Adrenal gland (tissue), 12 donors: ENCODE results near the gene BCAS3. TPM values are rescaled to one million over a fixed set of nuclear protein-coding genes. Genes with fewer than 3 reads are reported as not detected.

Experiments used
- DNase-seq, 7 donors: peaks; one replicate each; pipeline ENCODE4 v3.0.0-alpha.2; 2019 to 2020
- H3K27ac ChIP-seq, 5 donors: fragments of 200-600 bp; sonication (generic) in 4 of 5; 1 replicate in 3 of 5; 2 replicates in 2 of 5; pipeline versions ENCODE4 v1.5.1 to v1.8.0; 2016 to 2020; ENCODE audit warnings: mild to moderate bottlenecking in 1 of 5
- H3K27me3 ChIP-seq: fragments of 200-600 bp; 2 replicates; pipeline ENCODE4 v1.8.0; 2021
- H3K36me3 ChIP-seq, 2 donors: fragments of 200-600 bp; replicated peaks in 1 of 2; 1 replicate in 1 of 2; 2 replicates in 1 of 2; pipeline versions ENCODE4 v1.5.1 to v1.8.0; 2018 to 2022
- H3K4me1 ChIP-seq, 2 donors: fragments of 200-600 bp; replicated peaks in 1 of 2; 1 replicate in 1 of 2; 2 replicates in 1 of 2; pipeline versions ENCODE4 v1.5.1 to v1.8.0; 2018 to 2021
- H3K4me3 ChIP-seq, 4 donors: fragments of 200-600 bp; sonication (generic) in 3 of 4; one replicate each; pipeline ENCODE4 v1.5.1; 2016 to 2018
- H3K9me3 ChIP-seq, 3 donors: fragments of 200-600 bp; sonication (generic) in 1 of 3; replicated peaks in 1 of 3; 1 replicate in 2 of 3; 2 replicates in 1 of 3; pipeline versions ENCODE4 v1.5.1 to v1.8.0; 2016 to 2021
- CTCF ChIP-seq, 6 experiments: fragments of 450-650 bp in 4 of 6; fragments of 200-600 bp in 2 of 6; sonication (generic) in 1 of 6; IDR thresholded peaks; 1 replicate in 5 of 6; 2 replicates in 1 of 6; pipeline versions ENCODE4 v1.5.1 to v1.8.0; 2016 to 2021; ENCODE audit warnings: antibody characterized with exemption in 6 of 6, mild to moderate bottlenecking in 2 of 6, moderate library complexity in 1 of 6
- POLR2A ChIP-seq, 2 donors: fragments of 450-650 bp; IDR thresholded peaks; one replicate each; pipeline ENCODE4 v1.6.1; 2017; ENCODE audit warnings: antibody characterized with exemption in 2 of 2, mild to moderate bottlenecking in 2 of 2, moderate library complexity in 1 of 2
- WGBS, 4 donors: extraction: QIAGEN DNeasy Blood & Tissue Kit in 2 of 4; methylation state at CpG; one replicate each; pipeline versions ENCODE4 v1.1.5 to v1.1.7; 2013 to 2017; 5-methylcytosine and 5-hydroxymethylcytosine counted together
- intact Hi-C, 2 donors: fragments of 100-400 bp; cut with DNase I; formaldehyde crosslinking; loops; one replicate each; pipeline versions ENCODE4 v1.14.1 to v1.15.0; 2022 to 2023
- polyA plus RNA-seq, 3 donors: library from polyadenylated mRNA; stranded (reverse); fragments of 200-250 nt in 2 of 3; fragments of 350-450 nt in 1 of 3; fragmentation: Illumina TruSeq in 1 of 3; extraction: RNeasy Lipid Tissue Mini Kit (QIAGEN cat#74804) in 1 of 3; gene quantifications; one replicate each; pipeline ENCODE4 v1.2.3, GENCODE V29; 2013 to 2014
- total RNA-seq, 9 donors: library from RNA; depleted of rRNA in 4 of 9; stranded (reverse); fragments of >200 nt in 4 of 9; fragments of 120-200 nt in 1 of 9; fragmentation: NEBNext Ultra II Directional in 1 of 9; extraction: Animal tissue kit (Norgen Biotek cat#: 25700) in 1 of 9; gene quantifications; one replicate each; pipeline versions ENCODE4 v1.1.0 to v1.2.4, GENCODE V29; 2013 to 2023
- donor health status: healthy with polysubstance abuse.
- donor health status: Bipolar disorder and iron deficiency.
- donor health status: DM: yes; HTN: yes; CAD: no.
- donor health status: DM: no; HTN: no; CAD: no.
- donor health status: DM: no; HTN: no; CAD: no.
- donor health status: DM: yes; HTN: yes; CAD: no.

Gene BCAS3
- total and polyA plus RNA-seq, 12 donors, result 9.4 to 105 (median 29.0) TPM

GRCh38 chr17:61390479-61390791 is 712.8 kb downstream of the BCAS3 start:
- peaks cover 0 to 15% of the 10 kb centered on the region in 2 donors for H3K4me1 ChIP-seq
- H3K27me3 ChIP-seq, result no peaks in the 10 kb centered on the region
- intact Hi-C loops, result loop anchor here (5.0 kb wide), 2 partner anchors 393 to 668 kb away; no protein-coding TSS in a partner anchor
- H3K27ac ChIP-seq, result no peak overlapping the region
- no peaks in the 10 kb centered on the region for H3K9me3 ChIP-seq
- 74 to 88% (median 83%) methylated on average over 7 to 11 of the region's 11 CpGs for WGBS, 4 donors
- no peak overlapping the region for H3K4me3 ChIP-seq
- TF ChIP-seq POLR2A (IDR thresholded peaks at IDR 0.05) (no peak), CTCF (IDR thresholded peaks at IDR 0.05) (no peak)
- no peak for DNase-seq
- H3K36me3 ChIP-seq, result no peaks in the 10 kb centered on the region

- no peak for DNase-seq
- H3K27ac ChIP-seq, result no peak overlapping the region
- peaks cover 4 to 19% of the 10 kb centered on the region in 2 donors for H3K4me1 ChIP-seq
- H3K36me3 ChIP-seq, result no peaks in the 10 kb centered on the region
- H3K27me3 ChIP-seq, result peaks cover under 1% of the 10 kb centered on the region
- TF ChIP-seq CTCF (IDR thresholded peaks at IDR 0.05) (no peak), POLR2A (IDR thresholded peaks at IDR 0.05) (no peak)
- H3K9me3 ChIP-seq, result no peaks in the 10 kb centered on the region
- intact Hi-C loops, result loop anchor here (5.0 kb wide), 2 partner anchors 394 to 669 kb away; no protein-coding TSS in a partner anchor
- WGBS, 4 donors, result 94 to 97% (median 96%) methylated on average over 11 to 19 of the region's 19 CpGs
- no peak overlapping the region for H3K4me3 ChIP-seq
Measured at GRCh38 chr17:61391595-61392291, 714.1 kb downstream of the BCAS3 start.

GRCh38 chr17:61392679-61393078 is 715.0 kb downstream of the BCAS3 start:
- H3K9me3 ChIP-seq, result no peaks in the 10 kb centered on the region
- intact Hi-C loops, result loop anchor here (5.0 kb wide), 2 partner anchors 395 to 670 kb away; no protein-coding TSS in a partner anchor
- H3K36me3 ChIP-seq, result no peaks in the 10 kb centered on the region
- TF ChIP-seq POLR2A (IDR thresholded peaks at IDR 0.05) (no peak), CTCF (IDR thresholded peaks at IDR 0.05) (no peak)
- no peak overlapping the region for H3K4me3 ChIP-seq
- H3K4me1 ChIP-seq, result peaks cover 11 to 28% of the 10 kb centered on the region in 2 donors
- H3K27ac ChIP-seq, result no peak overlapping the region
- peaks cover 9% of the 10 kb centered on the region for H3K27me3 ChIP-seq
- whole genome bisulfite sequencing, 4 donors, result 88 to 95% (median 91%) methylated on average over 3 of the region's 3 CpGs
- DNase-seq, result no peak

GRCh38 chr17:61393550-61393903 is 715.9 kb downstream of the BCAS3 start:
- 95 to 100% (median 99%) methylated on average over 1 to 3 of the region's 3 CpGs for WGBS, 4 donors
- no peak overlapping the region for H3K4me3 ChIP-seq
- no peaks in the 10 kb centered on the region for H3K36me3 ChIP-seq
- intact Hi-C loops, result loop anchor here (5.0 kb wide), 2 partner anchors 396 to 671 kb away; no protein-coding TSS in a partner anchor
- peak overlapping the region in 1 of 5 donors; percentile 18 for H3K27ac ChIP-seq
- H3K4me1 ChIP-seq, result peaks cover 12 to 28% of the 10 kb centered on the region in 2 donors
- H3K27me3 ChIP-seq, result peaks cover 9% of the 10 kb centered on the region
- no peaks in the 10 kb centered on the region for H3K9me3 ChIP-seq
- no peak for DNase-seq
- TF ChIP-seq POLR2A (IDR thresholded peaks at IDR 0.05) (no peak), CTCF (IDR thresholded peaks at IDR 0.05) (no peak)
